NCI-H187 (cell line): ENCODE data around the gene OR2M7.
"Not testable (repeated sequence)": the region's sequence is repeated elsewhere in the genome, so short reads cannot be mapped to it uniquely, and the experiment has no call there.

Experiments
- DNase-seq, 2 experiments: peaks; one replicate each; lab custom pipeline; 2025; lab: John Stamatoyannopoulos, UW

OR2M7 gene

DNA sequence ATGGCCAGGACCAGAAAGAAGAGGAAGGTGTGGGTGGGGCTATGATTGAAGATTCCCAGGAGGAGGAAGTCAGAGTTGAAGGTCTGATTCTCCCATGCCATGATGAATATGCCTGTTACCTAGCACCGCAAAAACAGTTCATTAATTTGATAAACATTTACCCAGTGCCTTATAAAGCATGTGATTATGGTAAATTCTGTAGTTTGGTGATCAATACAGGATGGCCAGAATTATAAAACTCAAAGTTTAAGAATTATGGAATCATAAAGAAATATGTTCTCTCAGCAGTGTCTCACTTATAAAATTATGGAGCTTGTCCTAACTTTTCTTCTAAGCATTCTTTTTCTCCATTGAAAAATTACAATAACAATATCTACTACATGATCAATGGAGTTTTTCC is at the start of gene OR2M7:
Gene OR2M7, minus strand, starts transcription at position 101 of the 400 bp plus-strand sequence. Its CDS starts 0 bp downstream, at position 101.
- DNase-seq: no peak

GRCh38 chr1:248373761-248374160 is 49.4 kb upstream of the OR2M7 start:
- no peak for DNase-seq

DNA sequence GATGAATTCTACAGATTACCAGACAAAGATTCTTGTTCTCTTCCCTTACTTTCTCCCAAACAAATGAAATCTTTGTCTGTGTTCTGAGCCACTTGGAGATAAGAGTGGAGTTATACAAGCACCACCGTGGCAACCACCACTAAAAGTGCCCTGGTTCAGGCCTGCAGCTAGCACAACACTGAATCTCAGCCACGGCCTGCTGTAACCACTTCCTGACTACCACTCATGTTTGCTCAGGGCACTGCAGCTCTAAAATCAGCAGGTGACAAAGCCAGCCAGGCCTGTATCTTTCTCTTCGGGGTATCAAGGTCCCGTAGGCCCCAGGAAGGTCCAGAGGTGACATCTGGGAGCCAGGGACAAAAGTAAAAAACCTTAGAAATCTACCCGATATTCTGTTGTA is 48.0 kb upstream of the OR2M7 start:
- no peak for DNase-seq

- DNase-seq: no peak
Measured at GRCh38 chr1:248366609-248367008, 42.2 kb upstream of the OR2M7 start.

DNA sequence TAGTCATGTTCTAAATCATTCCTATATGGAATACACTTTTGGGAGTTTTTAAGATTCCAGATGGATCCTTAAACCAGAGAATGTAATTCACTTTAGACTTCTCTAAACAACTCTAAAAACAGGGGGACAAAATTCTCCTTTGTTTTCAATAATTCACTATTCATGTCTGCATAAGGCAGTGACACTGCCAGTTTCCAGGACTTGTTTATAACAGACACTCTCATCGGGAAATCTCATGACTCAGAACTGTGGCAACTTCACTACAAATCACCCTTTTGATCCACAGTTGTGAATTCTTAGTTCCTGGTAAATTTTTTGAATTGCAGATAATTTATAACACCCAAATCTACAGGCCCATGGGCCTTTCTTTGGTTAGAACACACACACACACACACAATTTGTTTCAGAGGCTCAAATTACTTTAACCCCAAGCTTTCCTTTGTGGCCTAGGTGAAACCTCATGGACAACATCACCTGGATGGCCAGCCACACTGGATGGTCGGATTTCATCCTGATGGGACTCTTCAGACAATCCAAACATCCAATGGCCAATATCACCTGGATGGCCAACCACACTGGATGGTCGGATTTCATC is 36.9 kb upstream of the OR2M7 start, which contains the start of gene OR2T4:
Gene OR2T4, plus strand, starts transcription at position 545 of the 595 bp plus-strand sequence. Its CDS starts 0 bp downstream, at position 545.
- no peak for DNase-seq

- no peak for DNase-seq
Measured at GRCh38 chr1:248359415-248359814, 35.0 kb upstream of the OR2M7 start.

GRCh38 chr1:248348475-248348874 is 24.1 kb upstream of the OR2M7 start, which contains the start of gene OR14C36:
OR14C36 (plus strand) TSS chr1:248348775; CDS start chr1:248348775, 0 bp downstream.
- no peak for DNase-seq

- DNase-seq: no peak
Measured at GRCh38 chr1:248343451-248343850, 19.1 kb upstream of the OR2M7 start.

- no peak for DNase-seq
Measured at GRCh38 chr1:248316796-248317195, 7.6 kb downstream of the OR2M7 start.

DNA sequence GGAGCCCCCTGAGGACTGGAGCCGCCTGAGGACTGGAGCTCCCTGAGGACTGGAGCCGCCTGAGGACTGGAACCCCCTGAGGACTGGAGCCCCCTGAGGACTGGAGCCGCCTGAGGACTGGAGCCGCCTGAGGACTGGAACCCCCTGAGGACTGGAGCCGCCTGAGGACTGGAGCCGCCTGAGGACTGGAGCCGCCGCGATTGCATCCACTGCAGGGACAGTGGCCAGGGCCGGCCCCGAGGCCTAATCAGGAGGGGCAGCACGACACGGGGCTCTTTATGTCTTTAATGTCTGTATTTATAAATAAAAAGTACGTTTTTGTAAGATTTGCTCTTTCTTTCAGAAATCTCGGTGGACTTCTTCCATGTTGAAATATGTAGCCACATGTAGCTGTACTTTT is 17.6 kb downstream of the OR2M7 start:
- DNase-seq: not testable (repeated sequence)

DNA sequence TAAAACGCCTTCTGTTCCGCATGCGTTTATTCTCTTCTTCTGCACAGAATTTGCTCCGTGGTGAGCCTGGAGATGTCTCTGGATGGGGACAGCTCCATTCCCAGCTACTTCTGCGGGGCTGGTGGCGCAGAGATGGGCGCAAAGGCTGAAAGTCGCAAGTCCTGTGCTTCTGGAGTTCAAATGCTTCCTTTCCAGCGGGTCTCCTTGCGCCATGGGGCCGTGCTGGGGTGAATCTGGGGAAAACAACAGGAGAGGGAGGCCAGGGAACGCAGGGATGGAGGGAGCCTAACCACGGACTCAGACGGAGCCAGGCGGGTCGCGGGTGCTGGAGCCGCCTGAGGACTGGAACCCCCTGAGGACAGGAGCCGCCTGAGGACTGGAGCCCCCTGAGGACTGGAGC is 18.3 kb downstream of the OR2M7 start:
- DNase-seq: no peak

DNA sequence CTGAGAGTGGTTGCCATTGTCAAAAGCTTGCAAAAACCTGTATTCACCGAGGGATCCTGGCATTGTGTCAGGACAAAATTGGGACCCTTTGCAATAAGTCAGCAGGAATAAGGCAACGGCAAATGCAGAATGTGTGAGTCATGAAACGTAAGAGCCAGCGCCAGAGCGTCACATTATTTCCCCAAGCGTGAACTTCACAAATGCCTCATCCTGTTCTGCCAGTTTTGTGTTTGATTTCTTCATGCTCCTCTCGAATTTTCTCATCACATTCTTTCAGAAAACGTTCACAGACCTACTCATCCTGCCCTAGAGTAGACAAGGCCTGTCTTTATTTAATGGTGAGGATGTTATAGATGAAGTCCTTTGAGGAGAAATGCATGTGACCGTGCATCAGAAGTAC is 18.7 kb downstream of the OR2M7 start:
- DNase-seq: not testable (repeated sequence)

DNA sequence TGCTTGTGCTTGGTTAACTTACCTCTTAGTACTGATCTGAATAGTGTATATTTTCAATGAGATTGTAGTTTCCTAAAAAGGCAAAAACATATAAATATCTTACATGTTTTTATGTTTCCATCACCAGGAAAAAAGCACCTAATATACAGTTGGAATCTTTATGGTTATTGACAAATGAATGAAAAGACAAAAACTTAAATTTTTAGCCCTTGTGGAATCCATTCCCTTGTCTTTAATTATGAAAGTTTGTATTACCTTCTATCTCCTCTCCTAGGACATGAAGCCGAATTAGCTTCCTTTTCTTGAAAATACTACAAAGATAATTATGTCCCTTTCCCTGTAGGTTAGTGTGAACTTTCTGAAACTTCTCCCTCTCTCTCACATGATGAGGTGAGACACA is 21.0 kb downstream of the OR2M7 start, which contains the start of gene OR2T12:
Gene OR2T12, minus strand, starts transcription at position 101 of the 400 bp plus-strand sequence. CDS start 7,846 bp downstream, outside the sequence.
- no peak for DNase-seq

GRCh38 chr1:248288391-248288790 is 36.0 kb downstream of the OR2M7 start:
- DNase-seq: no peak

DNA sequence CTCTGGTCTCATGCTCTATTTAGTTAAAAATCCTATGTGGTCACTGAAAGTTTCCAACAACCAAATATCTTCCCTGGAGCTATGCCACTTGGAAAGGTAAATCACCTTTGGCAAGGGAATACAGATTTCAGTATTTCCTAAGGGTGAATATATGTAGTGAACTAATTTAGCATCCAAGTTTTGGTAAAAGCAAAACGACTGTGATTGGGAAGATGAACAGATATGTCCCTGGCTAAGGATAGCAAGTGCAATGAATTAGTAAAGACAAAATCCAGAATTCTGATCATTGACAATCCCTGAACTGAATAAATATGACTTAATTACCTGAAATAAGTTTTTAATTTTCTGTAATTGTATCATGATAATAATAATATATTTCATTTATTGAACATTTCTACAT is 46.5 kb downstream of the OR2M7 start, which contains the start of gene OR2T33:
Gene OR2T33, minus strand, starts transcription at position 101 of the 400 bp plus-strand sequence. CDS start 4,162 bp downstream, outside the sequence.
- DNase-seq: no peak
